Naive thymus-derived CD8-positive, alpha-beta T cell (primary cell): ENCODE measurements around the gene VPS16. TPM values are rescaled to one million over a fixed set of nuclear protein-coding genes. Genes with fewer than 3 reads are reported as not detected.

ENCODE experiments used
- ATAC-seq, 2 donors: fragments of 150-1000 bp; cut with Tn5 transposase in 1 of 2; sonication (Bioruptor Pico), chemical (Tn5 transposase) in 1 of 2; 1 replicate in 1 of 2; 2 replicates in 1 of 2; pipeline ENCODE4 v1.10.0; 2021; ENCODE audit warnings: mild to moderate bottlenecking in 2 of 2, moderate library complexity in 2 of 2
- POLR2A ChIA-PET: fragments of 350-600 bp; sonication (Branson Sonifier 250); formaldehyde crosslinking; loops from one replicate; lab custom pipeline; 2021; ENCODE audit warnings: antibody characterized with exemption; lab: Charles Lee
- DNase-seq, 10 donors: peaks; one replicate each; pipeline versions ENCODE4 v3.0.0 to v3.0.0-alpha.2; 2020 to 2022
- H3K27ac Mint-ChIP-seq, 10 donors: one replicate each; pipeline ENCODE4 v1.8.0; 2020 to 2022; ENCODE audit warnings: mild to moderate bottlenecking in 10 of 10, mixed read lengths in 10 of 10, moderate library complexity in 4 of 10, inconsistent platforms in 1 of 10
- H3K27me3 Mint-ChIP-seq, 5 donors: one replicate each; pipeline ENCODE4 v1.8.0; 2021 to 2022; ENCODE audit warnings: mixed read lengths in 5 of 5
- H3K36me3 Mint-ChIP-seq, 3 donors: one replicate each; pipeline ENCODE4 v1.8.0; 2020 to 2022; ENCODE audit warnings: mixed read lengths in 3 of 3, mild to moderate bottlenecking in 2 of 3, inconsistent platforms in 1 of 3
- H3K4me1 Mint-ChIP-seq, 4 donors: one replicate each; pipeline ENCODE4 v1.8.0; 2021 to 2022; ENCODE audit warnings: mixed read lengths in 4 of 4
- H3K4me3 Mint-ChIP-seq, 10 donors: one replicate each; pipeline ENCODE4 v1.8.0; 2020 to 2022; ENCODE audit warnings: mild to moderate bottlenecking in 10 of 10, mixed read lengths in 10 of 10, moderate library complexity in 6 of 10, inconsistent platforms in 1 of 10
- H3K9me3 Mint-ChIP-seq, 9 donors: one replicate each; pipeline ENCODE4 v1.8.0; 2020 to 2022; ENCODE audit warnings: mixed read lengths in 9 of 9, mild to moderate bottlenecking in 3 of 9, inconsistent platforms in 1 of 9, moderate library complexity in 1 of 9
- polyA plus RNA-seq, 3 donors: library from polyadenylated mRNA; unstranded; fragments of 300-500 nt; fragmentation: Illumina TruSeq; gene quantifications; one replicate each; pipeline ENCODE4 v1.2.3, GENCODE V29; 2021
- total RNA-seq, 8 experiments: library from RNA in 2 of 8; stranded (reverse) in 2 of 8; gene quantifications; one replicate each; pipeline ENCODE4 v1.2.3 and lab custom pipeline; 2021 to 2026

VPS16 gene
- total RNA-seq (10 to 100 TPM; 57.6 to 57.8 TPM), polyA plus RNA-seq (10 to 100 TPM; 34.6 to 40.6 (median 39.3) TPM), total RNA-seq (lab: John Stamatoyannopoulos, UW) (71.0 to 103 (median 84.7) reads per million in 6 experiments)

DNA sequence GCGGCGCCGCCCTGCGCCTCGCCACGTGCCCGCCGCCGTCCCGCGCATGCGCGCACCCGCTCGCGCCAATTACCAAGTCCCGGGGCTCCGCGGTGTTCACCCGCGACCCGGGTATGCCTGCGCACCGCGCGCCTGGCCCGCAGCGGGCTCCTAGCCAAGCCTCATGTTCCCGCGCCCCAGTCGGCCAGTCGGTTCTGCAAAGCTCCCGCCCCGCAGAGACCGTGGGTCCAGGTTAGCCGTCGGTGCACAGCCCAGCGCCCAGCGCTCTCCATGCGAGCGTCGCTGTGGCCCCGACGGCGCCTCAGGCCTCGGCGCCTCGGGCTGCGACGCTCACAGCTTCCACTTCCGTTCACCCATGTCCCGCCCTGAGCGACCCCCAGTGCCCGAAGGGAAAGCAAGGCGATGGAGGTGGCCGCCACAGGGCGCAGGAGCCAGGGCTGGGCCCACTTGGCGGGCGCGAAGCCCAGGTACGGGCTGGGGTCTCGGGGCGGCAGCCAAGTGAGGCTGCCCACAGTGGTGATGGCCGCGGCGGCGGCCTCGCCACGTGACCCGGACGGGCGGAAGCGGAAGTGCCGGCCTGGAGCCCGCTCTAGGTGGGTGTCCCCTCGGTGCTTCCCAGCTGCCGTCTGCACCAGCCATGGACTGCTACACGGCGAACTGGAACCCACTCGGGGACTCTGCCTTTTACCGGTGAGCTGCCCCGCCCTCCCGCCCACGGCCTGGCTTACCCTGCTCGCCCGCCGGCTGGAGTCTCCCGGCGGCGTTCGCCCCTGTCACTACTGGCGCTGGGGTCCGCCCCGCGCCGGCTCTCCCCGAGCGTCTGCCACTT lies at the start of gene VPS16, which contains the start of gene PCED1A:
Gene VPS16, plus strand, starts transcription at position 608 of the 829 bp plus-strand sequence. Its CDS starts 30 bp downstream, at position 638.
Gene PCED1A, minus strand, starts transcription at position 518 of the 829 bp plus-strand sequence. CDS start 743 bp downstream, outside the sequence.
- Mint-ChIP-seq H3K27ac (peak within 1 kb of the TSS; percentile 82 to 96 (median 94)), H3K4me1 (peaks cover 30 to 53% (median 45%) of the 10 kb centered on the region in 4 donors), H3K9me3 (no peaks in the 10 kb centered on the region), H3K4me3 (peak within 1 kb of the TSS; percentile 79 to 91 (median 90)), H3K27me3 (no peaks in the 10 kb centered on the region), H3K36me3 (peaks cover 0 to 6% (median 0%) of the 10 kb centered on the region in 3 donors)
- DNase-seq (peak; percentile 84 to 93 (median 88)), ATAC-seq (peak; percentile 96 to 98)
- POLR2A ChIA-PET: interaction anchor here (0.6 to 3.1 kb wide), 21 partner anchors 8 to 630 kb away, joined by 3 to 26 read pairs (median 4); partner anchors contain the start of genes CPXM1, EBF4, IDH3B and NOP56

DNA sequence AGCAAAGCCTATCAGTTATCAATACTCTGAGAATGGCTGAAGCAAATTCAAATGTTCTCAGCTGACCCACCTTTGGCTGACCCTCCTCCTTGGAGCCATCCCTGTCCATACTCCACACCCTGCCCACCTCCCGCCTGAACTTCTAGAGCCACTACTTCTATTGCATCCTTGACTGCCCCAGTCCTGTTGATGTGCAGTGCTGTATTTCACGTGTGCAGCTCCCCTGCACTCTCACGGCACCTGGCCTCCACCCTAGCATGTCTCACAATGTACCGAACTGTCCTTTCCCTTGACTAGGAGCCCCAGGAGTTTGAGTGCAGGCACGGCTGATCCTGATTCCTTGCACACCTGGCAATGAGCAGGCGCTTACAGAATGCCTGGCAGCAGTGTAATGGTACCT lies 47.1 kb upstream of the VPS16 start:
- no peaks in the 10 kb centered on the region for H3K36me3 Mint-ChIP-seq
- no peaks in the 10 kb centered on the region for H3K9me3 Mint-ChIP-seq
- DNase-seq: no peak
- peak overlapping the region in 1 of 10 donors; percentile 66 for H3K27ac Mint-ChIP-seq
- POLR2A ChIA-PET: no interaction called here
- ATAC-seq: no peak
- peaks cover 0 to 4% (median 1%) of the 10 kb centered on the region in 4 donors for H3K4me1 Mint-ChIP-seq
- peaks cover 6 to 44% (median 20%) of the 10 kb centered on the region in 5 donors for H3K27me3 Mint-ChIP-seq
- no peak overlapping the region for H3K4me3 Mint-ChIP-seq

DNA sequence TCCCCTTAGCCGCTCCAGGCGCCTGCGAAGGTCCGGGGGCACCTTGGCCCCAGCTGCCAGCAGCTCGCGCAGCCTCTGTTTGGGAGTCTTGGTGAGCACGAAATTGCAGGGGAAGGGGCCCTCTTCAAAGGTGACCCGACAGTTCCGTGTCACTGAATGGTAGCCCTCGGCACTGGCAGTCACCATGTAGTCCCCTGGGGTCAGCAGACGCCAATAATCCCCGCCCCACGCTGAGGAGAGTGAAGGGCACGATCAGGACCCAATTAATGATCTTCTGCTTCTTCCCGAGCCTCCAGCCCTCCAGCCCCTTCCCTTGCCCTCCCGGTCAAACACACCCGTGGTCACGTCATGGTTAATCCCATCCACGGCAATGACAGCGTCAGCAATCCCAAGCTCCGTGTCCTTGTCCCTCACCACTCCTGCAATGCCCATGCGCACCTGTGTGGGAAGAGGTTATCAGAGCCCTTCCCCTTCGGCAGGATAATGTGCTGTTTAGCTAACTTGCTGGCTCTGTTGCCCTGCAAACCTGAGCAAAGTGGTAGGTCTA lies 46.3 kb upstream of the VPS16 start:
- POLR2A ChIA-PET: no interaction called here
- no peak overlapping the region for H3K4me3 Mint-ChIP-seq

DNA sequence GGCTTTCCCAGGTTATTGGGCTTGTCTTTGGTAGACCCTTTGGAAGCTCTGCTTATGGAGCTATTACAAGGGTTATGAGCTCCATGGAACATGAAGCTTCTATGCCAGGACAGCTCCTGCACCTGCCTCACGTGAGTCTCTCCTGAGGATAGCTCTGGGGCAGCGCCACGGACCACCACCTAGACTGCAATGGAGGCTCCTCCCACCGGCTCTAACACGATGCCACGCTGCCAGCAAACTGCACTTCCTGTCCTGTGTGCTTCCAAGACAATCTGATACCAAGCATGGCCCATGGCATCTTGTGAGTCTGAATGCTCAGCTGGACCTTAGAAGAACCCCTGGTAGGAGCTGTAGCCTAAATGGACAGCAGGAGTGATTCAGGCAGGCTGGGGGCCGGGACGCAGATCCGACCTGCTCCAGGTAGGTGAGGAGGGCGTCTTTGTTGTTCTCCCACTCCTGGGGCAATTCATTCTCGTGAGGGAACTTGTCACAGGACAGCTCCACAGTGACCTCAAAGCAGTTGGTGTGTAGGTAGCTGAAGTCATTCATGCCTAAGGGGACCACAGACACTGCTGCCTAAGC lies 45.6 kb upstream of the VPS16 start:
- Mint-ChIP-seq H3K4me3 (no peak overlapping the region), H3K27ac (no peak overlapping the region), H3K4me1 (peaks cover 13 to 15% (median 13%) of the 10 kb centered on the region in 4 donors), H3K9me3 (no peaks in the 10 kb centered on the region), H3K36me3 (peaks cover 0 to 5% (median 0%) of the 10 kb centered on the region in 3 donors), H3K27me3 (peaks cover 18 to 51% (median 34%) of the 10 kb centered on the region in 5 donors)
- ATAC-seq (no peak), DNase-seq (no peak)
- POLR2A ChIA-PET: no interaction called here

More for the DNA sequence above, 46.3 kb upstream of the VPS16 start:
- H3K4me1 Mint-ChIP-seq: peaks cover 6 to 8% (median 7%) of the 10 kb centered on the region in 4 donors
- H3K36me3 Mint-ChIP-seq: no peaks in the 10 kb centered on the region
- H3K27ac Mint-ChIP-seq: no peak overlapping the region
- DNase-seq: no peak
- peaks cover 13 to 46% (median 27%) of the 10 kb centered on the region in 5 donors for H3K27me3 Mint-ChIP-seq
- ATAC-seq: no peak
- H3K9me3 Mint-ChIP-seq: no peaks in the 10 kb centered on the region

DNA sequence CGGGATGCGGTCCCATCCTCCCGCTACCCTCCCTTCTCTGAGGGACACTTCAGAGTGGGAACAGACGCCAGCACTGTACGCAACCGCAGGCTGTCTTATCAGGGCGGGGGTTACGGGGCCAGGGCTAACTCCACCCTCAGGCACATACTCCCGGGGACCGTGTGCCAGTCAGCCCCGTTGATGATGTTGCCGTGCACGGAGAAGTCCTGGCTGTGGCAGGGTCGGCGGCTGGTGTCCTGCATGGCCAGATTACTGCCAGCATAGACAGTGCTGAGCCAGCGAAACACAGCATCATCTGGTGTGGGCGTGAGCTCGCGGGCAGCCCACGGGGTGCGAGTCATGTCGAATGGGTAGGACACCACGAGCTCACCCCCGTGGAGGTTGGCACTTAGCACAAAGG lies 45.1 kb upstream of the VPS16 start:
- no peak overlapping the region for H3K4me3 Mint-ChIP-seq
- peaks cover 15 to 18% (median 17%) of the 10 kb centered on the region in 4 donors for H3K4me1 Mint-ChIP-seq
- peaks cover 18 to 54% (median 36%) of the 10 kb centered on the region in 5 donors for H3K27me3 Mint-ChIP-seq
- no peaks in the 10 kb centered on the region for H3K9me3 Mint-ChIP-seq
- H3K27ac Mint-ChIP-seq: no peak overlapping the region
- H3K36me3 Mint-ChIP-seq: peaks cover 0 to 6% (median 0%) of the 10 kb centered on the region in 3 donors
- ATAC-seq (no peak), DNase-seq (no peak)
- POLR2A ChIA-PET: no interaction called here

DNA sequence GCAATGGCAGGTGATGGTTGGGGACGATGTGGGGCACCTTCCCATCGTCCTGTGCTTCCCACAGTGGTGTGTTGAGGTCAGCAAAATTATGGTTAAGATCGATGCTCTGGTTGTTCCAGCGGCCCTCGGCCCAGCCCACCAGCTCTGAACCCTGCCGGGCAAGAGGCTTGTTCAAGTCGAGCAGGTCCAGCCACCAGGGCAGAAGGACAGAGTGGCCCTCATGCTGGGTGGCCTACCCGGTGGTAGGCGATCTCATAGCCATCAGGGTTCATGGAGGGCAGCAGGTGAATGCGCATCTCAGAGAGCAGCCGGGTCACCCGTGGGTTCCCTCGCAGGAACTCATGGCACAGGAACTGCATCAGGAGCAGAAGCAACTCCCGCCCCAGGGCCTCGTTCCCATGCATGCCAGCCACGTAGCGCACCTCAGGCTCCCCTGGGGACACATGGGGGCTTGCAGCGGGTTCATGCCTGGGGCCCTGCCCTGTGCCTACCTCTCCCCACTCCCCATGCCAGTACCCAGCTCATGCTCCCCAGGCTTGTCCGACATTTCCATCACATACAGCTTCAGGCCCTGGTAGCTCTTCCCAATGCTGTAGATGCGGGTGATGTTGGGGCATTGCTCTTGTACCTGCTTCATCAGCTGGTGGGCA lies 44.4 kb upstream of the VPS16 start:
- Mint-ChIP-seq H3K9me3 (no peaks in the 10 kb centered on the region), H3K27ac (peak overlapping the region in 1 of 10 donors; percentile 50), H3K27me3 (peaks cover 23 to 61% (median 41%) of the 10 kb centered on the region in 5 donors), H3K4me1 (peaks cover 20 to 24% (median 23%) of the 10 kb centered on the region in 4 donors), H3K36me3 (peaks cover 0 to 6% (median 0%) of the 10 kb centered on the region in 3 donors), H3K4me3 (no peak overlapping the region)
- POLR2A ChIA-PET: no interaction called here
- DNase-seq (no peak), ATAC-seq (no peak)

DNA sequence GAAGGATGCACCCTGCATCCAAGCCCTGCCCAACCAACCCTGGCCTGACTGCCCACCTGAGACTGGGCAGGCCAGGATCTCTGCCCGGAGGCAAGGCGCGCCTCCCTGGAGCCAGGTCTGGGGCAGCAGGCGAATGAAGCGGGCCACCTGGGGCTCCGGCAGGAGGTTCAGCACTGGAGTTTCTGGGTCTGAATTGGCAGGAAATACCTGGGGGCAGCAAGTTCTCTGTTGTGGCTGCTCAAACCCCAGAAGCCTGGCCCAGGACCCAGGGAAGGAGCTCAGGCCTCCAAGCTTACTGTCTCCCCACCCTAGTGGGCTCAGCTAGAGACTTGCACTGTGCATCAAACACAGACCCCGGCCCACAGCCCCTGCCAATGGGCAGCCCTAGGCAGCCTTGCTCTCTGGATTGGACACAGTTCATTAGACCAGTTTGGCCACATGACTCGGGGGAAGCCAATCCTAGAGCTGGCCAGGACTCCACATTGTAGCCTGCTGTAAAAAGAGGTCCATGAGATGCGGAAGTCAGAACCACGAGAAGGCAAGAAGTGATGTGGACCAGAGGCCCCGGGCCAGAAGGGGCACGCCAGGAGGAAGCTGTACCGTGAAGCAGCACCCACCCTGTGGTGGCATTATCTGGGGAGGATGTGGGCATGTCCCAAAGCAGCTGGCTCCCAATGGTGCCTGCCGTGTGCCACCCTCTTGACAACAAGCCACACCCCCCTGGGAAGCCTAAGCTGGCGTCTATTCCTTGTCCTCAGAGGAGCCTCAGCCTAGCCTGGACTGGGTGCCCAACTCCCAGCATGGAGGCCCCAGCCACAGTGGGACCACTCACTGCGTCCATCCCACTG lies 43.2 kb upstream of the VPS16 start:
- no peak for ATAC-seq
- Mint-ChIP-seq H3K27me3 (peaks cover 28 to 71% (median 49%) of the 10 kb centered on the region in 5 donors), H3K27ac (no peak overlapping the region), H3K9me3 (no peaks in the 10 kb centered on the region), H3K4me1 (peaks cover 21 to 30% (median 28%) of the 10 kb centered on the region in 4 donors), H3K36me3 (peaks cover 0 to 6% (median 0%) of the 10 kb centered on the region in 3 donors), H3K4me3 (peak overlapping the region in 2 of 10 donors; percentile 33 to 78)
- no peak for DNase-seq
- POLR2A ChIA-PET: no interaction called here

DNA sequence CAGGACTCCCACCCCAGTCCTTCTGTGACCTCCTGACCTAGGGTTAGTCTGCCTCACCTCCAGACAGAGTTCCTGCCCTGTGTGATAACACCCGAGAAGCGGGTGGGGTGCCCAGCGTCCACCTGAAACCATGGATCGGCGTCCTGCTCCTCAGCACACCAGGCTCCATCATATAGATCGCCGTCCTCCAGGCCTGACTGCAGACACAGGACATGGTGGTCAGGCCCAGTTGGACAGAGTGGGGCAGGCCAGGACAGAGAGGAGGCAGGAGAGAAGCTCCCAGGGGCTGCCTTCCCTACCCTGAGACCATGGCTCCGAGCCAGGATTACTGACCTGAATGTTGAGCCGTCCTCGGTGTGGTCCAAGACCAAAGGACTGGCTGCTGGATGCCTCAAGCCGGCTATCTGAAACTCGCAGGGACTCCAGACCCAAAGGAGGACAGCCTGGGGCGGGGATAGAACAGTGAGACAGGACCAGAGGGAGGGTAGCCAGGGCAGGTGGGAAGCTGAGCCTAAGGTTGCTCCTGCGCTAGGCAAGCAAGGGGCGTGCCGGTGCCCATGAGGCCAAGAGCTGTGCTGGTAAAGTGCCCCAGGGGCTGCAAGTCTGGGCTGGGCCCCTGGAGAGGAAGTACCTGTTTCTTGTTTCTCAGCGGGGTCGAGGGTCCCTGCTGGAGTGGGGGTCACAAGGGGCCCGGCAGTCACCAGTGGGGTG lies 42.3 kb upstream of the VPS16 start:
- Mint-ChIP-seq H3K4me1 (peaks cover 21 to 30% (median 28%) of the 10 kb centered on the region in 4 donors), H3K27me3 (peaks cover 32 to 73% (median 51%) of the 10 kb centered on the region in 5 donors), H3K4me3 (peak overlapping the region in 4 of 10 donors; percentile 18 to 68 (median 38)), H3K27ac (peak overlapping the region in 1 of 10 donors; percentile 33), H3K36me3 (peaks cover 0 to 6% (median 0%) of the 10 kb centered on the region in 3 donors), H3K9me3 (no peaks in the 10 kb centered on the region)
- POLR2A ChIA-PET: no interaction called here
- ATAC-seq: no peak
- no peak for DNase-seq

DNA sequence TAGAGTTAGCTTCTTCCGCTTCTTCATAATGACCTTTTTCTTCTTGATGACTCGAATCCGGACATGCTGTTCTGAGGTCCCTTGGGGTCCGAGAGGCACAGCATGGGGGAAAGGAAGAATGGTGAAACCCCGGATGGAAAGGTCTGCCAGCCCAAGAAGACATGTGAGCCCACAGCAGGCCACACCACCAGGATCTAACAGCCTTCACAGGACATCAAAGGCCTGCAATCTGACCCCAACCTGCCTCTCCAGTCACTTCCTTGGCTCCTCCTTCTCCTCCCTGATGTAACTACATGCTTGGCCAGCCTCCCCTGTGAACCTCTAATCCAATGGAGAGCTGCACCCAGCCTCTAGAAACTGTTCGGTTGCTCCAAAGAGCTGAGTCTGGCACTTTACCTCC lies 41.7 kb upstream of the VPS16 start:
- H3K4me1 Mint-ChIP-seq: peaks cover 19 to 30% (median 28%) of the 10 kb centered on the region in 4 donors
- H3K27me3 Mint-ChIP-seq: peaks cover 34 to 72% (median 49%) of the 10 kb centered on the region in 5 donors
- peak overlapping the region; percentile 78 to 97 (median 90) for H3K4me3 Mint-ChIP-seq
- H3K36me3 Mint-ChIP-seq: peaks cover 0 to 6% (median 0%) of the 10 kb centered on the region in 3 donors
- DNase-seq: no peak
- H3K27ac Mint-ChIP-seq: peak overlapping the region in 1 of 10 donors; percentile 80
- POLR2A ChIA-PET: interaction anchor here (1.2 kb wide), 1 partner anchor 66 kb away, joined by 4 read pairs; no protein-coding TSS in a partner anchor
- no peaks in the 10 kb centered on the region for H3K9me3 Mint-ChIP-seq
- ATAC-seq: no peak

DNA sequence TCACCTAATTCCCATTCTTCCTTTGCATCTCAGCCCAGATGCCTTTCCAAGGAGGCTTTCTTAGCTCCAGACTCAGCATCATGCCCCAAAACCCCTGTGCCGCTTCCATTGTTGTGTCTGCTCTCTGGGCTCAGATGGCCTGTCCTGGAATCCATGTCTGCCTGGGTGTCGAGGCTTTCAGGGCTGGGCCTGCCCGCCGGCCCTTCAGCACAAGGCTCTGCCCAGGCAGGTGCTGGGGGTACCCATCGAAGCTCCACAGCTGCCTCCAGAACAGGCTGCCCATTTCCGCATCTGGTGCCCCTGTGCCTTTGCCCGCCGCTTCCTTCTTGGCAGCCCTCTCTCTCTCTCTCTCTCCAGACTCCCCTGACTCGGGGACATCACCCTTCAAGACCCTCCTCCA lies 41.3 kb upstream of the VPS16 start:
- peaks cover 0 to 6% (median 0%) of the 10 kb centered on the region in 3 donors for H3K36me3 Mint-ChIP-seq
- peak overlapping the region; percentile 78 to 97 (median 90) for H3K4me3 Mint-ChIP-seq
- H3K27ac Mint-ChIP-seq: peak overlapping the region in 4 of 10 donors; percentile 19 to 97 (median 78)
- H3K27me3 Mint-ChIP-seq: peaks cover 35 to 76% (median 52%) of the 10 kb centered on the region in 5 donors
- peak in 1 of 2 donors; percentile 21 for ATAC-seq
- no peak for DNase-seq
- no peaks in the 10 kb centered on the region for H3K9me3 Mint-ChIP-seq
- POLR2A ChIA-PET: interaction anchor here (1.2 kb wide), 1 partner anchor 66 kb away, joined by 4 read pairs; no protein-coding TSS in a partner anchor
- peaks cover 19 to 30% (median 28%) of the 10 kb centered on the region in 4 donors for H3K4me1 Mint-ChIP-seq
